ENCODE results near the gene POLR2A. TPM values are rescaled to one million over a fixed set of nuclear protein-coding genes. Genes with fewer than 3 reads are reported as not detected.
"Not testable (repeated sequence)": the region's sequence is repeated elsewhere in the genome, so short reads cannot be mapped to it uniquely, and the experiment has no call there.

The POLR2A gene
- total and polyA plus RNA-seq, 10 of the 15 experiments (the other 5 are each of a cell fraction or from before 2014, with no cell fraction given), result 1.7 to 121 (median 33.4) TPM

DNA sequence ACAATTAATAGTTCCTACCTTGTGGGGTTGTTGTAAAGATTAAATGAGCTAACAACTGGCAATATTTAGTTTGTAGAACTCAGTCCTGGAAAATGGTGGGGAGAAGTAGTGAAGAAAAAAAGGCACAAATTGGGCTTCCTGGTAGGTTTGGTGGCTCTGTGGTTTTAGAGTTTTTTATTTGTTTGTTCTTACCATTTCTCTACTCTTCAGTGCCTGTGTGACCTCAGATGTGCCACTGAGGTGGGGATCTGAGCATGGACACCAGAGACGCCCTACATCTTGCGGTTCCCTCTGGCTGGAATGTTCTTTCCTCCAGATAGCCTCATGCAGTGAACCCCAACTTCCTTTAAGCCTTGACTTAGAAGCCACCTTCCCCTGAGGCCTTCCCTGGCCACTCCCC is 12.4 kb upstream of the POLR2A start:
- ChIA-PET RAD21 (ENCODE audit: unreplicated experiment) (no interaction called here), POLR2A (interaction anchor here (0.5 to 1.8 kb wide), 2 partner anchors 8 to 12 kb away, joined by 5 to 8 read pairs; partner anchors contain the start of gene ZBTB4), CTCF (interaction anchor here (0.7 kb wide), 1 partner anchor 35 kb away, joined by 3 read pairs; no protein-coding TSS in a partner anchor), SMC1A (ENCODE audit: uncharacterized antibody, unreplicated experiment) (no interaction called here)
- peaks cover 6% of the 10 kb centered on the region for H3K79me2 ChIP-seq (ENCODE audit: control insufficient read depth, insufficient read depth, low read length)
- H3K4me1 ChIP-seq (ENCODE audit: control insufficient read depth, insufficient read depth, low read length), result no peaks in the 10 kb centered on the region; the same call in 1 of the 2 replicates
- H3K27ac ChIP-seq (ENCODE audit: control insufficient read depth, insufficient read depth), result no peak overlapping the region
- intact Hi-C loops (cut with micrococcal nuclease; ENCODE audit: unreplicated experiment), result no loop called here
- no peak overlapping the region for H3K4me3 ChIP-seq
- no peaks in the 10 kb centered on the region for H3K27me3 ChIP-seq (replicated peaks in 1 of 2; ENCODE audit: control insufficient read depth in 2 of 2, insufficient read depth in 2 of 2, low read length in 1 of 2)
- WGBS (ENCODE audit: insufficient coverage, insufficient replicate concordance, low lambda C conversion rate, missing lambda C conversion rate), result 75% methylated on average over 2 of the region's 2 CpGs
- no peak overlapping the region for H2AFZ ChIP-seq (ENCODE audit: control insufficient read depth, low read depth, low read length)
- no peaks in the 10 kb centered on the region for H3K9me3 ChIP-seq (replicated peaks; ENCODE audit: control insufficient read depth, insufficient read depth, low read length)
- TF ChIP-seq SUPT20H (IDR thresholded peaks at IDR 0.05; ENCODE audit: borderline replicate concordance, control insufficient read depth, low read depth, low read length) (no peak), CREB1 (IDR thresholded peaks at IDR 0.05; ENCODE audit: low read depth) (no peak), NFYB (IDR thresholded peaks at IDR 0.05; ENCODE audit: insufficient read depth, low read depth, low read length) (no peak), SMAD1 (IDR thresholded peaks at IDR 0.05; ENCODE audit: low read depth, partially characterized antibody) (no peak), SMC3 (IDR thresholded peaks at IDR 0.05; ENCODE audit: borderline replicate concordance, low read length) (no peak), MYC (IDR thresholded peaks at IDR 0.05; ENCODE audit: insufficient read depth, insufficient read length, insufficient replicate concordance, low read length, severe bottlenecking) (no peak), DPF2 (IDR thresholded peaks at IDR 0.05) (no peak), EED (IDR thresholded peaks at IDR 0.05; ENCODE audit: low read depth) (no peak), TCF3 (IDR thresholded peaks at IDR 0.05; ENCODE audit: borderline replicate concordance, insufficient read depth, low read depth, low read length) (no peak), ZZZ3 (IDR thresholded peaks at IDR 0.05; ENCODE audit: control insufficient read depth, insufficient read length, low read depth) (no peak)
- TF ChIP-seq, protein P1, sequence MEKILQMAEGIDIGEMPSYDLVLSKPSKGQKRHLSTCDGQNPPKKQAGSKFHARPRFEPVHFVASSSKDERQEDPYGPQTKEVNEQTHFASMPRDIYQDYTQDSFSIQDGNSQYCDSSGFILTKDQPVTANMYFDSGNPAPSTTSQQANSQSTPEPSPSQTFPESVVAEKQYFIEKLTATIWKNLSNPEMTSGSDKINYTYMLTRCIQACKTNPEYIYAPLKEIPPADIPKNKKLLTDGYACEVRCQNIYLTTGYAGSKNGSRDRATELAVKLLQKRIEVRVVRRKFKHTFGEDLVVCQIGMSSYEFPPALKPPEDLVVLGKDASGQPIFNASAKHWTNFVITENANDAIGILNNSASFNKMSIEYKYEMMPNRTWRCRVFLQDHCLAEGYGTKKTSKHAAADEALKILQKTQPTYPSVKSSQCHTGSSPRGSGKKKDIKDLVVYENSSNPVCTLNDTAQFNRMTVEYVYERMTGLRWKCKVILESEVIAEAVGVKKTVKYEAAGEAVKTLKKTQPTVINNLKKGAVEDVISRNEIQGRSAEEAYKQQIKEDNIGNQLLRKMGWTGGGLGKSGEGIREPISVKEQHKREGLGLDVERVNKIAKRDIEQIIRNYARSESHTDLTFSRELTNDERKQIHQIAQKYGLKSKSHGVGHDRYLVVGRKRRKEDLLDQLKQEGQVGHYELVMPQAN (conservative IDR thresholded peaks at IDR 0.05), result no peak
- ATAC-seq (no peak), DNase-seq (ENCODE audit: low read depth, low spot score) (no peak), FAIRE-seq (no peak)
- no peak overlapping the region for H3K9ac ChIP-seq (ENCODE audit: control insufficient read depth, insufficient read depth, low read length)
- H4K20me1 ChIP-seq (ENCODE audit: control insufficient read depth, insufficient read depth), result peaks cover 2% of the 10 kb centered on the region; the same call in 1 of the 2 replicates
- BruUV-seq (replicated peaks), result TSS peak; percentile 44
- in situ Hi-C loops (cut with MboI), result no loop called here
- H3K36me3 ChIP-seq (ENCODE audit: control insufficient read depth in 2 of 2, insufficient read depth in 2 of 2, low read length in 1 of 2), result no peaks in the 10 kb centered on the region; a peak in 2 of 4 replicates
- no peak overlapping the region for H3K4me2 ChIP-seq (ENCODE audit: control insufficient read depth, insufficient read depth)

DNA sequence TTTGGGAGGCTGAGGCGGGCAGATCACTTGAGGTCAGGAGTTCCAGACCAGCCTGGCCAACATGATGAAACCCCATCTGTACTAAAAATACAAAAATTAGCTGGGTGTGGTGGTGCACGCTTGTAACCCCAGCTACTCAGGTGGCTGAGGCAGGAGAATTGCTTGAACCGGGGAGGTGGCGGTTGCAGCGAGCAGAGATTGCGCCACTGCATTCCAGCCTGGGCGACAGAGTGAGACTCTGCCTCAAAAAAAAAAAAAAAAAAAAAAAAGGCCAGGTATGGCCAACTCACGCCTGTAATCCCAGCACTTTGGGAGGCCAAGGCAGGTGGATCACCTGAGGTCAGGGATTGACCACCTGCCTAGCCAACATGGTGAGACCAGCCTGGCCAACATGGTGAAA is 9.4 kb upstream of the POLR2A start:
- CTCF ChIA-PET, result interaction anchor here (6.2 kb wide), 1 partner anchor 86 kb away, joined by 17 read pairs; the partner anchor contains the start of gene SENP3
- H4K20me1 ChIP-seq (ENCODE audit: control insufficient read depth, insufficient read depth); H3K9ac ChIP-seq (ENCODE audit: control insufficient read depth, insufficient read depth, low read length); H3K27ac ChIP-seq (ENCODE audit: control insufficient read depth, insufficient read depth); H3K4me2 ChIP-seq (ENCODE audit: control insufficient read depth, insufficient read depth); intact Hi-C loops (cut with micrococcal nuclease; ENCODE audit: unreplicated experiment); ATAC-seq; RAD21 ChIA-PET (ENCODE audit: unreplicated experiment); FAIRE-seq; H3K9me3 ChIP-seq (replicated peaks; ENCODE audit: control insufficient read depth, insufficient read depth, low read length); BruUV-seq (replicated peaks); DNase-seq (ENCODE audit: low read depth, low spot score); SMC1A ChIA-PET (ENCODE audit: uncharacterized antibody, unreplicated experiment); H3K4me3 ChIP-seq; in situ Hi-C loops (cut with MboI); H3K36me3 ChIP-seq (ENCODE audit: control insufficient read depth in 2 of 2, insufficient read depth in 2 of 2, low read length in 1 of 2); H2AFZ ChIP-seq (ENCODE audit: control insufficient read depth, low read depth, low read length); H3K27me3 ChIP-seq (replicated peaks in 1 of 2; ENCODE audit: control insufficient read depth in 2 of 2, insufficient read depth in 2 of 2, low read length in 1 of 2): not testable (repeated sequence)
- 100% methylated on average over 3 of the region's 8 CpGs for WGBS (ENCODE audit: insufficient coverage, insufficient replicate concordance, low lambda C conversion rate, missing lambda C conversion rate)
- POLR2A ChIA-PET, result interaction anchor here (0.6 to 1.6 kb wide), 3 partner anchors 12 to 49 kb away, joined by 4 to 11 read pairs (median 6); no protein-coding TSS in a partner anchor
- Histone ChIP-seq H3K4me1 (ENCODE audit: control insufficient read depth, insufficient read depth, low read length) (peaks cover 11% of the 10 kb centered on the region), H3K79me2 (ENCODE audit: control insufficient read depth, insufficient read depth, low read length) (peaks cover 29% of the 10 kb centered on the region)

Measured in GM12878 (cell line).